Liver (tissue), 9 donors: ENCODE data around the gene RECQL5. TPM values are rescaled to one million over a fixed set of nuclear protein-coding genes. Genes with fewer than 3 reads are reported as not detected.

Source experiments
- DNase-seq: peaks from one replicate; pipeline ENCODE4 v3.0.0-alpha.2; 2017; ENCODE audit warnings: low spot score
- H3K27ac ChIP-seq, 2 donors: one replicate each; pipeline ENCODE4 v1.7.0; 2013; ENCODE audit warnings: inconsistent platforms in 2 of 2, low read length in 2 of 2, control low read depth in 1 of 2, low read depth in 1 of 2, mild to moderate bottlenecking in 1 of 2
- H3K27me3 ChIP-seq, 4 donors: one replicate each; pipeline versions ENCODE4 v1.6.1 to v1.7.0; 2013; ENCODE audit warnings: low read length in 3 of 4, inconsistent platforms in 1 of 4, mild to moderate bottlenecking in 1 of 4, moderate library complexity in 1 of 4; ENCODE audit not compliant: control insufficient read depth in 4 of 4, insufficient read depth in 4 of 4
- H3K36me3 ChIP-seq, 4 donors: one replicate each; pipeline versions ENCODE4 v1.6.1 to v1.7.0; 2013; ENCODE audit warnings: low read length in 3 of 4, mild to moderate bottlenecking in 3 of 4, low read depth in 1 of 4, moderate library complexity in 1 of 4; ENCODE audit not compliant: control insufficient read depth in 4 of 4, insufficient read depth in 3 of 4
- H3K4me1 ChIP-seq, 4 donors: one replicate each; pipeline versions ENCODE4 v1.6.1 to v1.7.0; 2013; ENCODE audit warnings: low read length in 3 of 4, mild to moderate bottlenecking in 3 of 4, moderate library complexity in 1 of 4; ENCODE audit not compliant: control insufficient read depth in 4 of 4, insufficient read depth in 4 of 4
- H3K4me3 ChIP-seq, 3 donors: one replicate each; pipeline versions ENCODE4 v1.6.1 to v1.7.0; 2013; ENCODE audit warnings: low read length in 3 of 3, control low read depth in 1 of 3, low read depth in 1 of 3, mild to moderate bottlenecking in 1 of 3
- H3K9ac ChIP-seq, 2 donors: one replicate each; pipeline ENCODE4 v1.7.0; 2013; ENCODE audit warnings: low read length in 2 of 2, mild to moderate bottlenecking in 2 of 2, moderate library complexity in 2 of 2, control low read depth in 1 of 2, low read depth in 1 of 2
- H3K9me3 ChIP-seq, 4 donors: one replicate each; pipeline versions ENCODE4 v1.6.1 to v1.7.0; 2013; ENCODE audit warnings: low read length in 3 of 4; ENCODE audit not compliant: control insufficient read depth in 4 of 4
- EGR1 ChIP-seq, 2 donors: IDR thresholded peaks; 2 replicates each; pipeline ENCODE4 v1.6.1; 2016 to 2018; ENCODE audit warnings: antibody characterized with exemption in 2 of 2, low read depth in 2 of 2
- FOXA1 ChIP-seq: IDR thresholded peaks from 2 replicates; pipeline ENCODE4 v1.6.1; 2016; ENCODE audit warnings: antibody characterized with exemption
- FOXA2 ChIP-seq: IDR thresholded peaks from 2 replicates; pipeline ENCODE4 v1.6.1; 2016; ENCODE audit warnings: antibody characterized with exemption
- GABPA ChIP-seq, 2 donors: IDR thresholded peaks in 1 of 2; conservative IDR thresholded peaks in 1 of 2; 2 replicates each; pipeline ENCODE4 v1.6.1; 2016; ENCODE audit warnings: antibody characterized with exemption in 2 of 2, mild to moderate bottlenecking in 1 of 2, moderate library complexity in 1 of 2
- HNF4G ChIP-seq: IDR thresholded peaks from 2 replicates; pipeline ENCODE4 v1.6.1; 2016; ENCODE audit warnings: antibody characterized with exemption
- JUND ChIP-seq, 2 donors: IDR thresholded peaks; 2 replicates each; pipeline ENCODE4 v1.6.1; 2016; ENCODE audit warnings: antibody characterized with exemption in 2 of 2
- NR2F2 ChIP-seq: IDR thresholded peaks from 2 replicates; pipeline ENCODE4 v1.6.1; 2016; ENCODE audit warnings: antibody characterized with exemption
- RAD21 ChIP-seq, 2 donors: IDR thresholded peaks; 2 replicates each; pipeline ENCODE4 v1.6.1; 2016; ENCODE audit warnings: antibody characterized with exemption in 2 of 2, mild to moderate bottlenecking in 2 of 2
- SP1 ChIP-seq: IDR thresholded peaks from 2 replicates; pipeline ENCODE4 v1.6.1; 2018; ENCODE audit warnings: antibody characterized with exemption, mild to moderate bottlenecking
- YY1 ChIP-seq: IDR thresholded peaks from 2 replicates; pipeline ENCODE4 v1.6.1; 2016; ENCODE audit warnings: antibody characterized with exemption, mild to moderate bottlenecking
- WGBS: extraction: QIAGEN DNeasy Blood & Tissue Kit; methylation state at CpG from one replicate; pipeline ENCODE4 v1.1.7; 2013; 5-methylcytosine and 5-hydroxymethylcytosine counted together
- polyA plus RNA-seq, 2 donors: library from polyadenylated mRNA; stranded (reverse) in 1 of 2; unstranded in 1 of 2; fragments of 200-250 nt in 1 of 2; fragments of >200 nt in 1 of 2; fragmentation: Nextera tagmentation in 1 of 2; extraction: Ambion mirVana in 1 of 2; gene quantifications; one replicate each; pipeline versions ENCODE4 v1.2.1 to v1.2.3, GENCODE V29; 2013 to 2015
- total RNA-seq, 2 donors: library from RNA; depleted of rRNA; stranded (reverse); fragments of >200 nt; gene quantifications; one replicate each; pipeline ENCODE4 v1.2.3, GENCODE V29; 2014
- TF ChIP-seq, protein P1 (sequence below): fragments of 150-350 bp; IDR thresholded peaks from 2 replicates; pipeline ENCODE4 v1.5.1; 2017; ENCODE audit warnings: improper control_type of control experiment, low read depth, low read length; ENCODE audit not compliant: missing input control
- TF ChIP-seq, protein P2 (sequence below): IDR thresholded peaks from 2 replicates; pipeline ENCODE4 v1.6.1; 2016; ENCODE audit warnings: antibody characterized with exemption
- TF ChIP-seq, protein P3 (sequence below): IDR thresholded peaks from 2 replicates; pipeline ENCODE4 v1.6.1; 2016; ENCODE audit warnings: antibody characterized with exemption
- TF ChIP-seq, protein P4 (sequence below): IDR thresholded peaks from 2 replicates; pipeline ENCODE4 v1.6.1; 2016; ENCODE audit warnings: antibody characterized with exemption, mild to moderate bottlenecking
- donor health status: healthy.
- donor health status: healthy.
- donor health status: healthy.
- donor health status: healthy.
- donor health status: healthy.

The RECQL5 gene
- total and polyA plus RNA-seq, 4 donors: 8.3 to 15.1 (median 11.5) TPM

DNA sequence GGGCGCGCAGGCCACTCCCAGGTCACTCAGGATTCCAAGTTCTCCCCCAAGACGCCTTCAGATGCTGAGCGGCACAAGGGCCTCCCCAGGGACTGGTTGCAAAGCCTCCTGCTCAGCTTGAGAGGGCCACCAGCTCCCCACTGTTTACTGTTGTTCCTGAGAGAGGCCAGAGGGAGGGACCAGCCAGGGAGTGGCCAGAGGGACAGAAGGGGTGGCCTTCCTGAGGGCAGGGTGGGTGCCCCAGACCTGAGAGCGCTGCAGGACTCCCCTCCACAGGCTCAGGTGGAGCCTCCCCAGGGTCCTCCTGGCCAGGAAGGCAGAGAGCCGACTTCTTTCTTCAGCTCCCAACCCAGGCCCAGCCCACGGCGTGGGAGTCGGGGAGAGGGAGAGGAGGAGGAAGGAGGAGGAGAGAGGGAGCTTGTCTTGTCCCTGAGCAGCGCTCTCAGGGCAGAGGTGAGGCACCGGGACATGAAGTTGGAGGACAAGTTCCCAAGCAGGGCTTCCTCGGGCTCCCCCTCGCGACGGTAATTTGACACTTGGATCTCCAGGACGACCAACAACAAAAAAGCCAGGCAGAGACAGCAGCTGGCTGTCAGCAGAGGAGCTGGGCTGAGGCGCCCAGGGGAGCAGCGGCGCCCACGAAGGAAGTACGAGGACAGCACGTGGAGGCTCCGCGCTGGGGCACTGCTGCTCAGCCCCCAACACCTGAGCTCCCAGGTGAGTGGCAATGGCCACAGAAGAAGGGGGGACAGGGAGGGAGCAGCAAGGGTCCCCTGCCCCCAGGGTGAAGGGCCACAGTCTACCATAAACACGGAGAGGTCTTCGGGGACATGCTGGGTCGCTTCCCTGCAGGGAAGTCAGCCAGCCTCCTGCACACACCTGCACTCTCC is 33.2 kb downstream of the RECQL5 start:
- H3K27ac ChIP-seq: peak overlapping the region; percentile 65 to 66
- DNase-seq: peak; percentile 91
- H3K4me3 ChIP-seq: no peak overlapping the region
- no peaks in the 10 kb centered on the region for H3K9me3 ChIP-seq
- H3K27me3 ChIP-seq: no peaks in the 10 kb centered on the region
- no peak overlapping the region for H3K9ac ChIP-seq
- WGBS: 20% methylated on average over 27 of the region's 27 CpGs
- TF ChIP-seq NR2F2: peak; percentile 31
- TF ChIP-seq, protein P1, sequence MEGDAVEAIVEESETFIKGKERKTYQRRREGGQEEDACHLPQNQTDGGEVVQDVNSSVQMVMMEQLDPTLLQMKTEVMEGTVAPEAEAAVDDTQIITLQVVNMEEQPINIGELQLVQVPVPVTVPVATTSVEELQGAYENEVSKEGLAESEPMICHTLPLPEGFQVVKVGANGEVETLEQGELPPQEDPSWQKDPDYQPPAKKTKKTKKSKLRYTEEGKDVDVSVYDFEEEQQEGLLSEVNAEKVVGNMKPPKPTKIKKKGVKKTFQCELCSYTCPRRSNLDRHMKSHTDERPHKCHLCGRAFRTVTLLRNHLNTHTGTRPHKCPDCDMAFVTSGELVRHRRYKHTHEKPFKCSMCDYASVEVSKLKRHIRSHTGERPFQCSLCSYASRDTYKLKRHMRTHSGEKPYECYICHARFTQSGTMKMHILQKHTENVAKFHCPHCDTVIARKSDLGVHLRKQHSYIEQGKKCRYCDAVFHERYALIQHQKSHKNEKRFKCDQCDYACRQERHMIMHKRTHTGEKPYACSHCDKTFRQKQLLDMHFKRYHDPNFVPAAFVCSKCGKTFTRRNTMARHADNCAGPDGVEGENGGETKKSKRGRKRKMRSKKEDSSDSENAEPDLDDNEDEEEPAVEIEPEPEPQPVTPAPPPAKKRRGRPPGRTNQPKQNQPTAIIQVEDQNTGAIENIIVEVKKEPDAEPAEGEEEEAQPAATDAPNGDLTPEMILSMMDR: peak; percentile 50
- peak in 1 of 2 donors; percentile 64 for TF ChIP-seq RAD21 (IDR thresholded peaks at IDR 0.05)
- TF ChIP-seq YY1: no peak
- peak; percentile 41 for TF ChIP-seq SP1
- TF ChIP-seq, protein P2, sequence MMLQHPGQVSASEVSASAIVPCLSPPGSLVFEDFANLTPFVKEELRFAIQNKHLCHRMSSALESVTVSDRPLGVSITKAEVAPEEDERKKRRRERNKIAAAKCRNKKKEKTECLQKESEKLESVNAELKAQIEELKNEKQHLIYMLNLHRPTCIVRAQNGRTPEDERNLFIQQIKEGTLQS: no peak
- H3K4me1 ChIP-seq: peaks cover 8 to 25% (median 16%) of the 10 kb centered on the region in 4 donors
- H3K36me3 ChIP-seq: peaks cover 0 to 10% (median under 1%) of the 10 kb centered on the region in 4 donors

DNA sequence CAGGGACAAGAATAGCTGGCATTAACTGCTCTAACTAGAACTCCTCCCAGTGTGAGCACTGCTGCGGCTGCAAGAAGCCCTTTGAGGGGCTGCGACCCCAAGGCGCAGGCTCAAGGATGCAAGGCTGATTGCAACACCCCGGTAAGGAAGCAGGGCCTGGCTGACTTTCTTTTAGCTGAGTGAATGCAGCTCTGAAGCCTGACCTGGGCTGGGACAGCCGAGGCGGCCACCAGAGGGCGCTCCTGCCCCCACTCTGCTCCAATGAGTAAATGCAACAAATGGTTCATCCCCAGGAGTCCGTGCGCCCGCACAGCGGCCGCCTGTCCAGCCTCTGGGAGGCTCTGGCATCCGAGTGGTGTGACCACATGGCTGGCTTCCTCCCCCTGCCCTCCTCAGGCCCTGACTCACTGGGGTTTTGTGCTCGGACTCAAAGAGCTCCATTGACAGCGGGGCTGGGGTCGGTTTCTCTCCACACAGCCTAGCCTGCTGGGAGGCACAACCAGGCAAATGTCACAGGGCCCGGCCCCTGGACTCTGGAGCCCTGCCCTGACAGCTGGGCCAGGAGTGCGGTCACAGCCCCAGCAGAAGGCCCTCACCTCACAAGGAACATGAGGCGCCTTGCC is 34.0 kb downstream of the RECQL5 start, which contains the start of gene SMIM5:
TSS of gene SMIM5 (plus strand) at position 572 of the 623 bp plus-strand sequence. CDS start 6,768 bp downstream, outside the sequence.
- Histone ChIP-seq H3K27me3 (no peaks in the 10 kb centered on the region), H3K36me3 (peaks cover 0 to 10% (median under 1%) of the 10 kb centered on the region in 4 donors), H3K9me3 (no peaks in the 10 kb centered on the region), H3K4me3 (no peak within 1 kb of the TSS), H3K9ac (no peak within 1 kb of the TSS), H3K4me1 (peaks cover 8 to 25% (median 16%) of the 10 kb centered on the region in 4 donors), H3K27ac (peak within 1 kb of the TSS; percentile 65 to 66)
- 17% methylated on average over 19 of the region's 19 CpGs for WGBS
- peak; percentile 92 for DNase-seq
- TF ChIP-seq GABPA (IDR thresholded peaks at IDR 0.05 in 1 of 2, conservative IDR thresholded peaks at IDR 0.05 in 1 of 2) (no peak), RAD21 (IDR thresholded peaks at IDR 0.05) (peak; percentile 75 to 81)
- TF ChIP-seq, protein P1: peak; percentile 93

DNA sequence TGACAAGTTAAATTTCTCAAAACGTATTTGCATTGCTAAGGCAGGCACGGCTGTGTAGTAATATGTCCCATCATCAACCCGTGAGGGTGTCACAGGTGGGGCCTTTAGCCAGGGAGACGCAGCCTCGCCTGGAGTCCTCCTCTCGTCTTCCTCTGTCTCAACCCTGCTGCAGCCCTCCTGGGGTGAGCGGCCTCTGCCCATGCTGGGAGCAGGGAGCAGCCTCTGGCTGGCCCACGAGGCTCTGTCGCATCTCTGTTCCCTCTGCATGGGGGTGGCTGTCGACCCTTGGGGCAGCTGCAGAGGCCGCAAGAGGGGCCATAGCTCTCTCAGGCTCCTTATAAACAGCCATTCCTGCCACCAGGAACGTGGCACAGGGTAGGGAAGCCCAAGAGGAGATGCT is 34.5 kb downstream of the RECQL5 start:
- Histone ChIP-seq H3K9me3 (no peaks in the 10 kb centered on the region), H3K36me3 (peaks cover 0 to 12% (median under 1%) of the 10 kb centered on the region in 4 donors), H3K27me3 (no peaks in the 10 kb centered on the region), H3K27ac (no peak overlapping the region), H3K4me3 (no peak overlapping the region), H3K4me1 (peaks cover 8 to 25% (median 16%) of the 10 kb centered on the region in 4 donors), H3K9ac (no peak overlapping the region)
- DNase-seq: no peak
- 79% methylated on average over 12 of the region's 12 CpGs for WGBS
- TF ChIP-seq JUND (IDR thresholded peaks at IDR 0.05) (no peak), RAD21 (IDR thresholded peaks at IDR 0.05) (no peak), YY1 (no peak), FOXA1 (no peak), HNF4G (no peak), FOXA2 (no peak), EGR1 (IDR thresholded peaks at IDR 0.05; ENCODE audit: low read depth in 2 of 2) (no peak), NR2F2 (no peak), GABPA (IDR thresholded peaks at IDR 0.05 in 1 of 2, conservative IDR thresholded peaks at IDR 0.05 in 1 of 2) (no peak)
- TF ChIP-seq, protein P3, sequence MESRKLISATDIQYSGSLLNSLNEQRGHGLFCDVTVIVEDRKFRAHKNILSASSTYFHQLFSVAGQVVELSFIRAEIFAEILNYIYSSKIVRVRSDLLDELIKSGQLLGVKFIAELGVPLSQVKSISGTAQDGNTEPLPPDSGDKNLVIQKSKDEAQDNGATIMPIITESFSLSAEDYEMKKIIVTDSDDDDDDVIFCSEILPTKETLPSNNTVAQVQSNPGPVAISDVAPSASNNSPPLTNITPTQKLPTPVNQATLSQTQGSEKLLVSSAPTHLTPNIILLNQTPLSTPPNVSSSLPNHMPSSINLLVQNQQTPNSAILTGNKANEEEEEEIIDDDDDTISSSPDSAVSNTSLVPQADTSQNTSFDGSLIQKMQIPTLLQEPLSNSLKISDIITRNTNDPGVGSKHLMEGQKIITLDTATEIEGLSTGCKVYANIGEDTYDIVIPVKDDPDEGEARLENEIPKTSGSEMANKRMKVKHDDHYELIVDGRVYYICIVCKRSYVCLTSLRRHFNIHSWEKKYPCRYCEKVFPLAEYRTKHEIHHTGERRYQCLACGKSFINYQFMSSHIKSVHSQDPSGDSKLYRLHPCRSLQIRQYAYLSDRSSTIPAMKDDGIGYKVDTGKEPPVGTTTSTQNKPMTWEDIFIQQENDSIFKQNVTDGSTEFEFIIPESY: no peak
- TF ChIP-seq, protein P2: no peak
- TF ChIP-seq, protein P4, sequence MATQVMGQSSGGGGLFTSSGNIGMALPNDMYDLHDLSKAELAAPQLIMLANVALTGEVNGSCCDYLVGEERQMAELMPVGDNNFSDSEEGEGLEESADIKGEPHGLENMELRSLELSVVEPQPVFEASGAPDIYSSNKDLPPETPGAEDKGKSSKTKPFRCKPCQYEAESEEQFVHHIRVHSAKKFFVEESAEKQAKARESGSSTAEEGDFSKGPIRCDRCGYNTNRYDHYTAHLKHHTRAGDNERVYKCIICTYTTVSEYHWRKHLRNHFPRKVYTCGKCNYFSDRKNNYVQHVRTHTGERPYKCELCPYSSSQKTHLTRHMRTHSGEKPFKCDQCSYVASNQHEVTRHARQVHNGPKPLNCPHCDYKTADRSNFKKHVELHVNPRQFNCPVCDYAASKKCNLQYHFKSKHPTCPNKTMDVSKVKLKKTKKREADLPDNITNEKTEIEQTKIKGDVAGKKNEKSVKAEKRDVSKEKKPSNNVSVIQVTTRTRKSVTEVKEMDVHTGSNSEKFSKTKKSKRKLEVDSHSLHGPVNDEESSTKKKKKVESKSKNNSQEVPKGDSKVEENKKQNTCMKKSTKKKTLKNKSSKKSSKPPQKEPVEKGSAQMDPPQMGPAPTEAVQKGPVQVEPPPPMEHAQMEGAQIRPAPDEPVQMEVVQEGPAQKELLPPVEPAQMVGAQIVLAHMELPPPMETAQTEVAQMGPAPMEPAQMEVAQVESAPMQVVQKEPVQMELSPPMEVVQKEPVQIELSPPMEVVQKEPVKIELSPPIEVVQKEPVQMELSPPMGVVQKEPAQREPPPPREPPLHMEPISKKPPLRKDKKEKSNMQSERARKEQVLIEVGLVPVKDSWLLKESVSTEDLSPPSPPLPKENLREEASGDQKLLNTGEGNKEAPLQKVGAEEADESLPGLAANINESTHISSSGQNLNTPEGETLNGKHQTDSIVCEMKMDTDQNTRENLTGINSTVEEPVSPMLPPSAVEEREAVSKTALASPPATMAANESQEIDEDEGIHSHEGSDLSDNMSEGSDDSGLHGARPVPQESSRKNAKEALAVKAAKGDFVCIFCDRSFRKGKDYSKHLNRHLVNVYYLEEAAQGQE: no peak
